VCaP (cell line): ENCODE measurements around the gene ADGRL3.

Experiments used
- H3K27ac ChIP-seq: fragments of 450-650 bp; 2 replicates; pipeline ENCODE4 v1.5.1; 2017
- CTCF ChIP-seq: fragments of 450-650 bp; conservative IDR thresholded peaks from 2 replicates; pipeline ENCODE4 v1.5.1; 2017; ENCODE audit warnings: mild to moderate bottlenecking, moderate library complexity

Gene ADGRL3

GRCh38 chr4:61425315-61425714, 225.2 kb downstream of the ADGRL3 start:
- no peak for TF ChIP-seq CTCF
- H3K27ac ChIP-seq = no peak overlapping the region

GRCh38 chr4:61426229-61426628, 226.1 kb downstream of the ADGRL3 start:
- TF ChIP-seq CTCF = no peak
- no peak overlapping the region for H3K27ac ChIP-seq

- no peak for TF ChIP-seq CTCF
- peak overlapping the region; percentile 57; the same call in 1 of the 2 replicates for H3K27ac ChIP-seq
These were observed 227.1 kb downstream of the ADGRL3 start for GRCh38 chr4:61427099-61427817.

- H3K27ac ChIP-seq = peak overlapping the region; percentile 57
- no peak for TF ChIP-seq CTCF
These were observed 227.8 kb downstream of the ADGRL3 start for GRCh38 chr4:61427818-61428495.

GRCh38 chr4:61428950-61429349, 228.8 kb downstream of the ADGRL3 start:
- no peak for TF ChIP-seq CTCF
- H3K27ac ChIP-seq = peak overlapping the region; percentile 57

- H3K27ac ChIP-seq = no peak overlapping the region
- no peak for TF ChIP-seq CTCF
These were observed 231.0 kb downstream of the ADGRL3 start for GRCh38 chr4:61431131-61431530.

- H3K27ac ChIP-seq = no peak overlapping the region
- TF ChIP-seq CTCF = no peak
These were observed 237.8 kb downstream of the ADGRL3 start for GRCh38 chr4:61437923-61438322.
